Trophoblast cell (in vitro differentiated cells and primary cell): ENCODE data around the gene CFAP69.

Source experiments
- DNase-seq, 2 donors: peaks; one replicate each; pipeline ENCODE4 v3.0.0-alpha.2; 2016
- H2AFZ ChIP-seq: 2 replicates; pipeline ENCODE4 v1.6.1; 2013; ENCODE audit warnings: low read length, moderate library complexity, mild to moderate bottlenecking; ENCODE audit not compliant: insufficient read depth, poor library complexity
- H2AK5ac ChIP-seq: 2 replicates; pipeline ENCODE4 v1.6.1; 2013; ENCODE audit warnings: mild to moderate bottlenecking, low read length
- H2BK120ac ChIP-seq: 2 replicates; pipeline ENCODE4 v1.6.1; 2013; ENCODE audit warnings: low read length, mild to moderate bottlenecking, moderate library complexity; ENCODE audit not compliant: insufficient read depth, poor library complexity
- H2BK12ac ChIP-seq: 2 replicates; pipeline ENCODE4 v1.6.1; 2013; ENCODE audit warnings: mild to moderate bottlenecking, low read length, moderate library complexity
- H2BK5ac ChIP-seq: 2 replicates; pipeline ENCODE4 v1.6.1; 2013; ENCODE audit warnings: low read length, low read depth, moderate library complexity, mild to moderate bottlenecking; ENCODE audit not compliant: poor library complexity
- H3K14ac ChIP-seq: 2 replicates; pipeline ENCODE4 v1.6.1; 2013; ENCODE audit warnings: mild to moderate bottlenecking, low read length
- H3K18ac ChIP-seq: 2 replicates; pipeline ENCODE4 v1.6.1; 2013; ENCODE audit warnings: mild to moderate bottlenecking, low read length
- H3K23ac ChIP-seq: 2 replicates; pipeline ENCODE4 v1.6.1; 2013; ENCODE audit warnings: low read length
- H3K27ac ChIP-seq: 2 replicates; pipeline ENCODE4 v1.5.1; 2013; ENCODE audit warnings: low read depth, mild to moderate bottlenecking, inconsistent platforms, low read length, moderate library complexity
- H3K27me3 ChIP-seq: 2 replicates; pipeline ENCODE4 v1.6.1; 2013; ENCODE audit warnings: inconsistent platforms, mild to moderate bottlenecking, low read length, moderate library complexity; ENCODE audit not compliant: insufficient read depth
- H3K36me3 ChIP-seq, 2 experiments: 1 replicate in 1 of 2; 2 replicates in 1 of 2; pipeline ENCODE4 v1.6.1; 2013; ENCODE audit warnings: low read length in 2 of 2, mild to moderate bottlenecking in 2 of 2, moderate library complexity in 1 of 2; ENCODE audit not compliant: insufficient read depth in 2 of 2, control insufficient read depth in 1 of 2
- H3K4ac ChIP-seq: 2 replicates; pipeline ENCODE4 v1.6.1; 2013; ENCODE audit warnings: low read depth, mild to moderate bottlenecking, low read length, moderate library complexity
- H3K4me1 ChIP-seq, 2 experiments: 1 replicate in 1 of 2; 2 replicates in 1 of 2; pipeline ENCODE4 v1.6.1; 2013; ENCODE audit warnings: low read length in 2 of 2, mild to moderate bottlenecking in 2 of 2, moderate library complexity in 1 of 2; ENCODE audit not compliant: insufficient read depth in 2 of 2, control insufficient read depth in 1 of 2
- H3K4me2 ChIP-seq: 2 replicates; pipeline ENCODE4 v1.6.1; 2013; ENCODE audit warnings: inconsistent platforms, mild to moderate bottlenecking, low read length, moderate library complexity
- H3K4me3 ChIP-seq: 2 replicates; pipeline ENCODE4 v1.5.1; 2013; ENCODE audit warnings: mild to moderate bottlenecking, low read depth, low read length, inconsistent platforms
- H3K79me1 ChIP-seq: one replicate; pipeline ENCODE4 v1.6.1; 2013; ENCODE audit warnings: low read length
- H3K79me2 ChIP-seq: 2 replicates; pipeline ENCODE4 v1.6.1; 2013; ENCODE audit warnings: low read length, mild to moderate bottlenecking; ENCODE audit not compliant: control insufficient read depth, insufficient read depth, poor library complexity
- H3K9ac ChIP-seq: 2 replicates; pipeline ENCODE4 v1.6.1; 2013; ENCODE audit warnings: mild to moderate bottlenecking, low read length
- H3K9me3 ChIP-seq: 2 replicates; pipeline ENCODE4 v1.6.1; 2013; ENCODE audit warnings: low read depth, mild to moderate bottlenecking, control low read depth, inconsistent platforms, low read length; ENCODE audit not compliant: insufficient read depth
- H4K12ac ChIP-seq: 2 replicates; pipeline ENCODE4 v1.6.1; 2013; ENCODE audit warnings: low read depth, mild to moderate bottlenecking, low read length, moderate library complexity
- H4K8ac ChIP-seq: 2 replicates; pipeline ENCODE4 v1.6.1; 2013; ENCODE audit warnings: low read depth, mild to moderate bottlenecking, low read length, moderate library complexity
- H4K91ac ChIP-seq: one replicate; pipeline ENCODE4 v1.6.1; 2013; ENCODE audit warnings: low read depth, mild to moderate bottlenecking, low read length, moderate library complexity
- WGBS: extraction: QIAGEN DNeasy Blood & Tissue Kit; methylation state at CpG from one replicate; pipeline ENCODE4 v1.1.7; 2013; ENCODE audit warnings: missing lambda C conversion rate; ENCODE audit not compliant: insufficient read length, insufficient coverage; ENCODE audit errors: extremely low coverage; 5-methylcytosine and 5-hydroxymethylcytosine counted together

CFAP69 gene

DNA sequence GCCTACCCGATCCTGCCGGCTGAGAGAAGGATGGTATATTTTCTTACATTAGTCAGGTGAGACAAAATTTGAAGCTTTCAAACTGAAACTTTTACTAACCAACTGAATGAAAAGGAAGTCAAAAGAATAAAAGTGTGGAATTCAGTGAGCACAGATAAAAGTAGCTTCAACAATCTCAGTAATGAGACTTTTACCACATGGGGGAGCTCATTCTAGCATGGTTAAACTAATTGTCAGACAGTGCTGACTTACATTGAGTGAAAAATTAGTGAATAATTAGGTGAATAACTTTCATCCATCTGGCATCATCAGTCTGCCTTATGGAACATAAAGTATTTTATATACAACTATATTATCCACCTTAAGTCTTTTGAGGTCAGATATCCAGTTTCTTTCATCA is 67.8 kb downstream of the CFAP69 start:
- no peak overlapping the region for H4K12ac ChIP-seq
- no peak overlapping the region for H3K18ac ChIP-seq
- H2BK120ac ChIP-seq: no peak overlapping the region
- no CpG with 5 or more reads among the region's 2 CpGs for WGBS
- no peaks in the 10 kb centered on the region for H3K36me3 ChIP-seq
- H4K91ac ChIP-seq: no peak overlapping the region
- H2AFZ ChIP-seq: no peak overlapping the region
- H3K9me3 ChIP-seq: no peaks in the 10 kb centered on the region
- H3K9ac ChIP-seq: no peak overlapping the region
- H3K4me2 ChIP-seq: no peak overlapping the region
- H4K8ac ChIP-seq: no peak overlapping the region
- H2BK12ac ChIP-seq: no peak overlapping the region
- H2BK5ac ChIP-seq: no peak overlapping the region
- no peaks in the 10 kb centered on the region for H3K27me3 ChIP-seq
- H3K23ac ChIP-seq: no peak overlapping the region
- H3K14ac ChIP-seq: no peak overlapping the region
- no peak overlapping the region for H3K4ac ChIP-seq
- no peak overlapping the region for H3K4me3 ChIP-seq
- no peak overlapping the region for H2AK5ac ChIP-seq
- H3K79me1 ChIP-seq: no peaks in the 10 kb centered on the region
- no peaks in the 10 kb centered on the region for H3K79me2 ChIP-seq
- peak in 1 of 2 donors; percentile 3 for DNase-seq
- H3K4me1 ChIP-seq: no peaks in the 10 kb centered on the region
- H3K27ac ChIP-seq: no peak overlapping the region

GRCh38 chr7:90313907-90314306 is 68.9 kb downstream of the CFAP69 start:
- no peak overlapping the region for H3K9ac ChIP-seq
- no peak overlapping the region for H4K12ac ChIP-seq
- H2BK5ac ChIP-seq: no peak overlapping the region
- H3K4ac ChIP-seq: no peak overlapping the region
- H3K79me2 ChIP-seq: no peaks in the 10 kb centered on the region
- no peaks in the 10 kb centered on the region for H3K4me1 ChIP-seq
- H3K27me3 ChIP-seq: no peaks in the 10 kb centered on the region
- H4K91ac ChIP-seq: no peak overlapping the region
- H3K79me1 ChIP-seq: no peaks in the 10 kb centered on the region
- no peak overlapping the region for H2BK12ac ChIP-seq
- H4K8ac ChIP-seq: no peak overlapping the region
- no peak overlapping the region for H2BK120ac ChIP-seq
- no peak overlapping the region for H3K18ac ChIP-seq
- no peaks in the 10 kb centered on the region for H3K36me3 ChIP-seq
- no peak overlapping the region for H3K27ac ChIP-seq
- no peak overlapping the region for H3K4me3 ChIP-seq
- no peak overlapping the region for H3K4me2 ChIP-seq
- H3K14ac ChIP-seq: no peak overlapping the region
- no peak overlapping the region for H3K23ac ChIP-seq
- no peak for DNase-seq
- no peak overlapping the region for H2AK5ac ChIP-seq
- no CpG with 5 or more reads among the region's 4 CpGs for WGBS
- no peaks in the 10 kb centered on the region for H3K9me3 ChIP-seq
- no peak overlapping the region for H2AFZ ChIP-seq

DNA sequence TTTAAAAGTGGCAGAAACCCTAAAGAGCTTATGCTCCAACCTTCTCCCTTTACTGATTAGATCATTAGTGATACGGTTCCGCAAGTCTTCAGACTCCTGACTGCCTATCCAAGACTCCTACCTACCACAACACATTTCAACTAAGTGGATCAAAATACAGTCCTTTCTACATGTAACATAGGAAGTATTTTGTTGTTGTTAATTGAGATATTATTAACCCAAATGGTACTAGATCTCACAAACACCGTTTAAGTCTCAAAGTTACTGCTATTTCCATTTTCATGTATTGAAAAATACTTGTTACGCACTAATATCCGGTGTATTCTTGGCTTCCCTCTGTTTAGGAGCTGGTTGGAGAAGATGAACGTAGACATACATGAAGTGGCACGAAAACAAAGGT is 75.0 kb downstream of the CFAP69 start:
- Histone ChIP-seq H3K18ac (no peak overlapping the region), H3K79me2 (no peaks in the 10 kb centered on the region), H3K27ac (no peak overlapping the region), H3K27me3 (peaks cover 23% of the 10 kb centered on the region), H2AFZ (no peak overlapping the region), H2BK12ac (no peak overlapping the region), H3K9me3 (peaks cover 2% of the 10 kb centered on the region), H4K12ac (no peak overlapping the region), H4K8ac (no peak overlapping the region), H2BK120ac (no peak overlapping the region), H3K23ac (no peak overlapping the region), H3K4me2 (no peak overlapping the region), H3K4ac (no peak overlapping the region), H3K4me1 (peaks cover 6 to 7% of the 10 kb centered on the region in 2 experiments), H3K14ac (no peak overlapping the region), H2AK5ac (no peak overlapping the region), H2BK5ac (no peak overlapping the region), H3K79me1 (no peaks in the 10 kb centered on the region), H4K91ac (no peak overlapping the region), H3K36me3 (no peaks in the 10 kb centered on the region), H3K9ac (no peak overlapping the region), H3K4me3 (no peak overlapping the region)
- WGBS: no CpG with 5 or more reads among the region's 7 CpGs
- DNase-seq: no peak

DNA sequence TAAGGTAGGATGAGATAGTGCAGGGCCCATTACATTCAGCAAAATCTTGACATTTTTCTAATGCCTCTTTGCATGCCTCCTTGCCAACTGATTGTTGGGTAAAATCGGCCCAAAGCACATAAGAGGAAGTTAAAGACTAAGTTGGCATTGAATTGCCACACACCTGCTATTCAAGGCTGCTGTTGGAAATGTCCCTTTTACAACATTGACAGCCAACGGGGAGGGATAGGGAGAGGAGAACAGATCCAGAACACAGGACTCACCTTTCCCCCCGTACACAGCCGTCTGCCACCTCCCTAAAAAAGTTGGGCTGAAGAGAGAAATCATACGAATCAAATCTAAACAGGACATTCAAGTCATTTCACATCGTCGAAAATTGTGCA is 75.4 kb downstream of the CFAP69 start:
- H2BK5ac ChIP-seq: no peak overlapping the region
- peaks cover 23% of the 10 kb centered on the region for H3K27me3 ChIP-seq
- H2AK5ac ChIP-seq: no peak overlapping the region
- no peak overlapping the region for H3K27ac ChIP-seq
- no peak overlapping the region for H4K12ac ChIP-seq
- WGBS: no CpG with 5 or more reads among the region's 7 CpGs
- H2BK120ac ChIP-seq: no peak overlapping the region
- H3K9me3 ChIP-seq: peaks cover 2% of the 10 kb centered on the region
- H3K9ac ChIP-seq: no peak overlapping the region
- DNase-seq: no peak
- H3K4me1 ChIP-seq: peaks cover 6 to 7% of the 10 kb centered on the region in 2 experiments
- H3K4me3 ChIP-seq: no peak overlapping the region
- peak overlapping the region; percentile 84 for H3K4me2 ChIP-seq
- H3K23ac ChIP-seq: no peak overlapping the region
- H4K8ac ChIP-seq: no peak overlapping the region
- no peak overlapping the region for H2AFZ ChIP-seq
- H3K4ac ChIP-seq: no peak overlapping the region
- no peaks in the 10 kb centered on the region for H3K79me1 ChIP-seq
- H2BK12ac ChIP-seq: no peak overlapping the region
- no peaks in the 10 kb centered on the region for H3K79me2 ChIP-seq
- H3K18ac ChIP-seq: no peak overlapping the region
- H3K36me3 ChIP-seq: no peaks in the 10 kb centered on the region
- H4K91ac ChIP-seq: no peak overlapping the region
- H3K14ac ChIP-seq: no peak overlapping the region
